ENCODE data around the gene KIAA0586. TPM values are rescaled to one million over a fixed set of nuclear protein-coding genes. Genes with fewer than 3 reads are reported as not detected.
"Not testable (repeated sequence)": the region's sequence is repeated elsewhere in the genome, so short reads cannot be mapped to it uniquely, and the experiment has no call there.

KIAA0586 gene
- total RNA-seq, 2 donors from 2014 or later: 8.9 to 11.9 TPM

DNA sequence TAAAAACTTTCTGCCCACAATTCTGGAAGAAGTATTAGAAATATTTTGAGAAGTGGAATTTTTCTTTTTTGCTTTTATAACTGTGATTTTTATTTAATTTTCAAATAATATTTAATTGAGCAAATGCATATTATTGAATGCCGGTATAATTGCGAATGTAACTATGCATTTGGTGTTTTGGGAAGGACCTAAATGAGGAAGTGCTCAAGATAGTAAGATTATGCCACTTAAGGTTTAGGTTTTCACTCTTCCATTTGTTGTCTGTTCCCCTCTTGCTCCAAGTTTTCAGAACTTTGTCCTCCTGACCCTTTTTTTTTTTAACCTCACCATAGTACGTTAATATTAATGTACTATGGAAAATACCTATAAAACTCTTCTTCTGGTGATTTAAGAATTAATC is 85.8 kb downstream of the KIAA0586 start:
- DNase-seq (ENCODE audit: low spot score): no peak
- Histone ChIP-seq H3K27me3 (no peaks in the 10 kb centered on the region), H3K9me3 (peaks cover 0 to 6% of the 10 kb centered on the region in 2 donors), H3K4me3 (no peak overlapping the region), H3K27ac (no peak overlapping the region), H3K4me1 (no peaks in the 10 kb centered on the region), H3K36me3 (no peaks in the 10 kb centered on the region)
- TF ChIP-seq, protein P1, sequence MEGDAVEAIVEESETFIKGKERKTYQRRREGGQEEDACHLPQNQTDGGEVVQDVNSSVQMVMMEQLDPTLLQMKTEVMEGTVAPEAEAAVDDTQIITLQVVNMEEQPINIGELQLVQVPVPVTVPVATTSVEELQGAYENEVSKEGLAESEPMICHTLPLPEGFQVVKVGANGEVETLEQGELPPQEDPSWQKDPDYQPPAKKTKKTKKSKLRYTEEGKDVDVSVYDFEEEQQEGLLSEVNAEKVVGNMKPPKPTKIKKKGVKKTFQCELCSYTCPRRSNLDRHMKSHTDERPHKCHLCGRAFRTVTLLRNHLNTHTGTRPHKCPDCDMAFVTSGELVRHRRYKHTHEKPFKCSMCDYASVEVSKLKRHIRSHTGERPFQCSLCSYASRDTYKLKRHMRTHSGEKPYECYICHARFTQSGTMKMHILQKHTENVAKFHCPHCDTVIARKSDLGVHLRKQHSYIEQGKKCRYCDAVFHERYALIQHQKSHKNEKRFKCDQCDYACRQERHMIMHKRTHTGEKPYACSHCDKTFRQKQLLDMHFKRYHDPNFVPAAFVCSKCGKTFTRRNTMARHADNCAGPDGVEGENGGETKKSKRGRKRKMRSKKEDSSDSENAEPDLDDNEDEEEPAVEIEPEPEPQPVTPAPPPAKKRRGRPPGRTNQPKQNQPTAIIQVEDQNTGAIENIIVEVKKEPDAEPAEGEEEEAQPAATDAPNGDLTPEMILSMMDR (IDR thresholded peaks at IDR 0.05): no peak

DNA sequence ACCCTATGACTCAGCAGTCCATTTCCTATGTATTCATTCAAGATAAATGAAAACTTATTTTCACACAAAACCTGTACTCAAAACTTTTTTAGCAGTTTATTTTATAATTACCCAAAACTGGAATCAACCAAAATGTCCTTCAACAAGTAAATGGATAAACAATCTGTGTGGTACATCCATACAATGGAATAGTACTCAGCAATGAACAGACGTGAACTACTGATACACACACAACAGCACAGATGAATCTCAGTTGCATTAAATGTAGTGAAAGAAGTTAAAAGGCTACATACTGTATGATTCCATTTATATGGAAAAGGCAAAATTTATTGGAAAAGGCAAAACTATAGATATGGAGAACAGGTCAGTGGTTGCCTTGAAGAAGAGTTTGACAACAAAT is 90.1 kb downstream of the KIAA0586 start:
- no peak for DNase-seq (ENCODE audit: low spot score)
- Histone ChIP-seq H3K27ac (no peak overlapping the region), H3K4me3 (no peak overlapping the region), H3K9me3 (peaks cover 0 to 6% of the 10 kb centered on the region in 2 donors), H3K27me3 (no peaks in the 10 kb centered on the region), H3K36me3 (peaks cover 8% of the 10 kb centered on the region), H3K4me1 (no peaks in the 10 kb centered on the region)
- TF ChIP-seq, protein P1 (IDR thresholded peaks at IDR 0.05): no peak

DNA sequence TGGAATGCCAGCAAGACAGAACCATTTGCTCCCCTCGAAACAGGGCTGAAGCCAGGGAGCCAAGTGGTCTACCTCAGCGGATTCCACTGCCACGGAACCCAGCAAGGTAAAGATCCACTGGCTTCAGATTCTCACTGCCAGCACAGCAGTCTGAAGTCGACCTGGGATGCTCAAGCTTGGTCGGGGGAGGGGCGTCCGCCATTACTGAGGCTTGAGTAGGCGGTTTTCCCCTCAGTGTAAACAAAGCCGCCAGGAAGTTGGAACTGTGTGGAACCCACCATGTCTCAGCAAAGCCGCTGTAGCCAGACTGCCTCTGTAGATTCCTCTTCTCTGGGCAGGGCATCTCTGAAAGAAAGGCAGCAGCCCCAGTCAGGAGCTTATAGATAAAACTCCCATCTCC is 98.2 kb downstream of the KIAA0586 start:
- H3K9me3 ChIP-seq; DNase-seq (ENCODE audit: low spot score); H3K27me3 ChIP-seq; H3K36me3 ChIP-seq; H3K4me3 ChIP-seq; H3K27ac ChIP-seq; H3K4me1 ChIP-seq: not testable (repeated sequence)

DNA sequence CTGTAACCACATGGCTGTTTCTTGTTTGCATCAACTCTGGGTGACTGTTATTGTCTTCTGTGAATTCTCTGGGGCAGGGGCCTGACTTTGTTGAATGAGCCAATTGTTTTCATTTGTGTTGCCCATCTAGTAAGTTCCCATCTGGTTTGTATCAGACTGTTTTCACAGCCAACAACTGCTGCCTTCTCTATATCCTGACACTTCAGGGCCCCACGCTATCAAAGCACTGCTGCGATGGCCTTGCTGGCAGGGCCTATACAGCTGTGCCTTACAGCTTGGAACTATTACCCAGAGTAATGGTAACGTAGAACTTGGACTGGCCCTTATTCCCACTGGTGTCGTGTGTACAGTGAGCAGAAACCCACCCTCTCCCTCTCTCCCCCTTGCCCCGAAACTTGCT is 105.9 kb downstream of the KIAA0586 start:
- DNase-seq (ENCODE audit: low spot score): no peak
- no peaks in the 10 kb centered on the region for H3K36me3 ChIP-seq
- H3K4me1 ChIP-seq: peaks cover 0 to 26% of the 10 kb centered on the region in 2 donors
- peak overlapping the region; percentile 41 to 52 for H3K27ac ChIP-seq
- no peaks in the 10 kb centered on the region for H3K9me3 ChIP-seq
- no peaks in the 10 kb centered on the region for H3K27me3 ChIP-seq
- H3K4me3 ChIP-seq: no peak overlapping the region
- TF ChIP-seq, protein P1 (IDR thresholded peaks at IDR 0.05): no peak

DNA sequence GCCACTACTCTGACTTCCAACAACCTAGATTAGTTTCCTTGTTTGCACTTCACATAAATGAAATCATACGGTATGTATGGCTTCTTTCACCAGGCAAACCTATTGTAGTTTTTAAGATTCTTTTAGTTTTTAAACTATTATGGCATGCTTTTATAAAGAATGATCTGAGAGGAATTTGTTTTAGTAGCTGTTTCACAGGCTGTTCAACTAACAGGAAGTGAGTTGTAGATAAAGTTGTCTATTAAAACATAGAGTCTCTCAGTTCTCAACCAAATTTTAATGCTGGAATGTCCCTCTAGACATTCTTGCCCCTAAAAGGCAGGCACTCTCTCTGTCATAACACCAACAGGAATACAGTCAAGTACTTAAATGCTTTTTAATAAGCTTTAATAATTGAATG is 107.5 kb downstream of the KIAA0586 start:
- TF ChIP-seq, protein P1 (IDR thresholded peaks at IDR 0.05): no peak
- H3K4me1 ChIP-seq: peaks cover 0 to 26% of the 10 kb centered on the region in 2 donors
- no peak overlapping the region for H3K4me3 ChIP-seq
- DNase-seq (ENCODE audit: low spot score): no peak
- H3K27ac ChIP-seq: peak overlapping the region; percentile 8 to 56
- no peaks in the 10 kb centered on the region for H3K9me3 ChIP-seq
- H3K36me3 ChIP-seq: no peaks in the 10 kb centered on the region
- no peaks in the 10 kb centered on the region for H3K27me3 ChIP-seq

DNA sequence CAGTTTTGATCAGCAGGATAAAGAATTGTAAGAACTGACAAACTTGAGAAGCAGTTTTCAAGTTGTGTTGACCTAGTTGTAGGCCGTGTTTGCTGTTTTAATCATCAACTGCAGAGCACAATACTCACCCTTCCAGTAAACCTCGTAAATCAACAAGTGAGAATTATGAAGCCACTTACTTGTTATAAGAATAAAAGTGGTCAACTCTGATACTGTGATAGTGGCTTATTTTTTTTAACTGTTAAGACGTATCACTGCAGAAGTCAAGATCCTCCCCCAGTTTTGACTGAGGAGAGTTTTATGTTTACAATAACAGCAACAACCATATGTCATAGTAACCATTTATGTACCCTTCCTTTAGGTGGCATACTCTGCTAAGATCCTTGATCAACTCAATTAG is 109.5 kb downstream of the KIAA0586 start:
- TF ChIP-seq, protein P1 (IDR thresholded peaks at IDR 0.05): no peak
- Histone ChIP-seq H3K4me1 (peaks cover 0 to 26% of the 10 kb centered on the region in 2 donors), H3K4me3 (no peak overlapping the region), H3K27me3 (no peaks in the 10 kb centered on the region), H3K9me3 (no peaks in the 10 kb centered on the region), H3K36me3 (no peaks in the 10 kb centered on the region), H3K27ac (no peak overlapping the region)
- DNase-seq (ENCODE audit: low spot score): no peak

All from right atrium auricular region (tissue), 2 donors.